Chondrocyte (in vitro differentiated cells): Measurements from ENCODE around the gene SPINK4. TPM values are rescaled to one million over a fixed set of nuclear protein-coding genes. Genes with fewer than 3 reads are reported as not detected.

Experiments used
- DNase-seq: peaks from one replicate; pipeline ENCODE4 v3.0.0; 2021; ENCODE audit warnings: mixed read lengths, low spot score
- H3K27ac Mint-ChIP-seq: one replicate; pipeline ENCODE4 v1.8.0; 2021; ENCODE audit warnings: mild to moderate bottlenecking, moderate library complexity, mixed read lengths; ENCODE audit not compliant: unreplicated experiment
- H3K27me3 Mint-ChIP-seq: 2 replicates; pipeline ENCODE4 v1.8.0; 2021; ENCODE audit warnings: low read depth, mixed read lengths
- H3K36me3 Mint-ChIP-seq: 2 replicates; pipeline ENCODE4 v1.8.0; 2021; ENCODE audit warnings: low read depth, mixed read lengths
- H3K4me1 Mint-ChIP-seq: 2 replicates; pipeline ENCODE4 v1.8.0; 2021; ENCODE audit warnings: low read depth, mild to moderate bottlenecking, mixed read lengths
- H3K4me3 Mint-ChIP-seq: one replicate; pipeline ENCODE4 v1.8.0; 2021; ENCODE audit warnings: mild to moderate bottlenecking, moderate library complexity, mixed read lengths; ENCODE audit not compliant: unreplicated experiment
- H3K9me3 Mint-ChIP-seq: 2 replicates; pipeline ENCODE4 v1.8.0; 2021; ENCODE audit warnings: low read depth, mixed read lengths
- total RNA-seq: library from RNA; stranded (reverse); gene quantifications from 3 replicates; pipeline ENCODE4 v1.2.1, GENCODE V29; 2021
- TF ChIP-seq, protein P1 (sequence below): fragments of 200-600 bp; sonication (generic); IDR thresholded peaks from 2 replicates; pipeline ENCODE4 v1.5.0; 2021; ENCODE audit warnings: antibody characterized with exemption, mild to moderate bottlenecking, moderate library complexity

SPINK4 gene
- total RNA-seq, 1 donor from 2014 or later, result not detected

DNA sequence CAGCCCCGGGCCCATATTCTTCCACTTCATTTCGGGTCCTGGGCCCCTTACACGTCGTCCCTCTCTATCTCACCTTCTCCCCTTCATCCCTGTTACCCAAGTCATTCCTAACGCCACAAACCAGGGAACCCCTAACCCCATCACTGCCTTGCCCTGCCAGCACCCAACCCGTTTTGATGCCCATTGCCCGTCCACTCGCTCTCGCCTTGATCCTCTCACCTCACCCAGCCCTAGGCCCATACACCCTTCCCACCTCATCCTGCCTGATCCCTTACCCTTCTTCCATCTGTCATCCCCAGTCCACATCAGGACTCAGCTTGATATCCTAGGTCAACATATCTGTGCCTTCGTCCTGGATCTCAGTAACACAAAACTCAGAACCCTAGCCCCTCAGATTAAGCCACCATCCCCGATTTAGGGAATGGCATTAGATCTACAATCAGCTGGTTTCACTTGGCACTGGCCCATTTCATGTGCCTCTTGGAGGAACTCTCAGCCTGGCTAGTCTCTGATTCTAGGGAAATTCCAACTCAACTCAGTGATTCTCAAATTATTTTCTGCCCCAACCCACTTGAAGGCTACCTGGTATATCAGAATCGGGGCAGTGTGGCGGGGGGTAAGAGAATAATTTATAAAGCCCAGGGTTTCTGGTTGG is 25.4 kb downstream of the SPINK4 start:
- H3K4me1 Mint-ChIP-seq, result peaks cover 33% of the 10 kb centered on the region
- H3K27ac Mint-ChIP-seq, result peak overlapping the region; percentile 95
- DNase-seq, result no peak
- TF ChIP-seq, protein P1, sequence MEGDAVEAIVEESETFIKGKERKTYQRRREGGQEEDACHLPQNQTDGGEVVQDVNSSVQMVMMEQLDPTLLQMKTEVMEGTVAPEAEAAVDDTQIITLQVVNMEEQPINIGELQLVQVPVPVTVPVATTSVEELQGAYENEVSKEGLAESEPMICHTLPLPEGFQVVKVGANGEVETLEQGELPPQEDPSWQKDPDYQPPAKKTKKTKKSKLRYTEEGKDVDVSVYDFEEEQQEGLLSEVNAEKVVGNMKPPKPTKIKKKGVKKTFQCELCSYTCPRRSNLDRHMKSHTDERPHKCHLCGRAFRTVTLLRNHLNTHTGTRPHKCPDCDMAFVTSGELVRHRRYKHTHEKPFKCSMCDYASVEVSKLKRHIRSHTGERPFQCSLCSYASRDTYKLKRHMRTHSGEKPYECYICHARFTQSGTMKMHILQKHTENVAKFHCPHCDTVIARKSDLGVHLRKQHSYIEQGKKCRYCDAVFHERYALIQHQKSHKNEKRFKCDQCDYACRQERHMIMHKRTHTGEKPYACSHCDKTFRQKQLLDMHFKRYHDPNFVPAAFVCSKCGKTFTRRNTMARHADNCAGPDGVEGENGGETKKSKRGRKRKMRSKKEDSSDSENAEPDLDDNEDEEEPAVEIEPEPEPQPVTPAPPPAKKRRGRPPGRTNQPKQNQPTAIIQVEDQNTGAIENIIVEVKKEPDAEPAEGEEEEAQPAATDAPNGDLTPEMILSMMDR, result no peak
- H3K9me3 Mint-ChIP-seq, result no peaks in the 10 kb centered on the region
- H3K36me3 Mint-ChIP-seq, result peaks cover 17% of the 10 kb centered on the region
- H3K27me3 Mint-ChIP-seq, result no peaks in the 10 kb centered on the region
- peak overlapping the region; percentile 96 for H3K4me3 Mint-ChIP-seq

DNA sequence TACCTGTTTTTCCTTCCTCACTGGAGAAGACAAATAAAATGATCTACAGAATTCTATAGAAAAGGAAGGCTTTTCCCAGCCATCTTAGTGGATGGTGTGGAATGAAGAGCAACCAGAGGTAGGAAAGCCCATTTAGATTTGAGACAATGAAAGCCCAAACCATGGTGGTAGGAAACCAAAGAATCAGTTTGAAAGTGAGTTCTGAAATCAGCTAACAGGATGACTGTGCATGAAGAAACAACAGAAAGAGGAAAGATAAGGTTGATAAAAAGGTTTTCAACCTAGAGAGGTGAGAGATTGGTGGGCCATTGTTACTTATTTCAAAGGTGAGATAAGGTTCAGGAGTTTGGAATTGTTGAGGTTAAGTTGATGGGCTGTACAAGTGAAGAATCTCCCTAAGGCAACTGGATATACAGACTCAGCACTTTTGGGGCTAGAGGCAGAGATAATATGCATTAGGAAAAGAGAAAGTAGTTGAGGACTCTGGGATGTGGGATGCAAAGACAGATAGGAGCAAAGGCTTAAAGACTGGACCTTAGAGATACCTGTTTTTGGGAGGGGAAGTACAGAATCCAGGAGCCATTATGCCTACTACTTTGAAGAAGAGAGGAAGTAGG is 27.3 kb downstream of the SPINK4 start:
- Mint-ChIP-seq H3K4me1 (peaks cover 33% of the 10 kb centered on the region), H3K27ac (no peak overlapping the region), H3K36me3 (peaks cover 15% of the 10 kb centered on the region), H3K27me3 (no peaks in the 10 kb centered on the region), H3K9me3 (no peaks in the 10 kb centered on the region), H3K4me3 (no peak overlapping the region)
- TF ChIP-seq, protein P1, result no peak
- DNase-seq, result no peak

DNA sequence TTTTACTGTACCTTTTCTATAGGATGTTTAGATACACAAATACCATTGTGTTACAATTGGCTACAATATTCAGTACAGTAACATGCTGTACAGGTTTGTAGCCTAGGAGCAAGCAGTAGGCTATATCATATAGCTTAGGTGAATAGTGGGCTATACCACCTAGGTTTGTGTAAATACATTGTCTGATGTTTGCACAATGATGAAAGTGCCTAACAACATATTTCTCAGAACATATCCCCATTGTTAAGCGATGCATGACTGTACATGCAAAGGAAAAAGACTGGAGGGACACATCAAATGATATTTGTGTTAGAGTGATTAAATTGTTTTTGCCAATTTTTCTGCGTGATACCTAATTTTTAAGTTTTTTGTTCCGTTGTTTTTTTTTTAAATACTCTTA is 30.2 kb downstream of the SPINK4 start:
- peaks cover 20% of the 10 kb centered on the region for H3K4me1 Mint-ChIP-seq
- TF ChIP-seq, protein P1, result no peak
- H3K27ac Mint-ChIP-seq, result no peak overlapping the region
- H3K9me3 Mint-ChIP-seq, result no peaks in the 10 kb centered on the region
- peaks cover 20% of the 10 kb centered on the region for H3K36me3 Mint-ChIP-seq
- no peaks in the 10 kb centered on the region for H3K27me3 Mint-ChIP-seq
- DNase-seq, result no peak
- H3K4me3 Mint-ChIP-seq, result no peak overlapping the region

DNA sequence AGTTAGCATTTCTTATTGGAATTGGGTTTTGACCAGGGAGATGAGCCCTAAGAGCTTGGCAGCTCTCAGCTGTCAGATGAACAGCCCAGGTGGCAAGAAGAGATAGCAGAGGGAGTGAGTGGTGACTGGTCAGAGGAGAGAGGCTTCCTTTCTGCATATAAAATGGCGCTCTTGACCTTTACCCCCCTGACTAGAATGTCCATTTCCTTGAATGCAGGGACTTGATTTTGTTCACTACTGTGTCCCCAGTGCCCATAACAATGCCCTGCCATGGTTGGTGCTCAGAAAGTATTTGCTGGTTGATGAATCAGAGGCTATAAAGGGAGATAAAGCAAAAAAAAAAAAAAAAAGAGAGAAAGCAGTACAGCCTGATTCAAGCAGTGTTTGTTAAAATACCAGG is 32.1 kb downstream of the SPINK4 start:
- Mint-ChIP-seq H3K4me1 (peaks cover 5% of the 10 kb centered on the region), H3K27ac (no peak overlapping the region), H3K27me3 (no peaks in the 10 kb centered on the region), H3K36me3 (peaks cover 21% of the 10 kb centered on the region), H3K4me3 (no peak overlapping the region), H3K9me3 (no peaks in the 10 kb centered on the region)
- TF ChIP-seq, protein P1, result no peak
- DNase-seq, result no peak

DNA sequence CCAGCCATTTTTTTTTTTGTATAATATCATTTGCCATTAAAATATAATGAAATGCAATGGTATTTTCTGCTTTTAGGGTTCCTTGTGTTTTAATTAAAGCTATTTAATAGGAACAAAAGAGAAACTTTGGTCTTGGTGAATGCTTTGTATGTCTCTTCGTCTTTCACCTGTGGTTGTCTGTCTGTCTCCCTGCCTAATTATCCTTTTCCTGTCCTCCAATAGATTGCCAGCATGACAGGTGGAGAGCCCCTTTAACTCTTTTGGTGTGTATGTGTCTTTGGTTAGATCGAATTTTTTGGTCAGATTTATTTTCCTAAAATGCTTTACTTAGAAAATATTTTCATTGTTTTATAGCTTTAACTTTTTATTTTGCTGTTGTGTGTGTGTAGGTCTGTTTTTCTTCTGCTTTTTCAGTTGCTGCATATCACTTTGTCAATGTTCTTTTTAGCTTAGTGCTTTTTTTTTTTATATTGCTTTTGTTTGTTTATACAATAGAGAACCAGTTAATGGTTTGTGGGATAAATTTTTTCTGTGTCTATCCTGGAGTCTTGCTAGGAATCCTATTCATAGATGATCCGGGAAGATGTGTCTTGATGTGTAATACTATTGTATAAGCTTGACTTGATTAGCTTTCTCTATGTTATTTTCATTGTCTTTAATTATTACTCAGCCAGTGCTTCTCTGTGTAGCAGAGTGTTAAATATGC is 33.5 kb downstream of the SPINK4 start:
- Mint-ChIP-seq H3K27ac (no peak overlapping the region), H3K9me3 (no peaks in the 10 kb centered on the region), H3K36me3 (peaks cover 32% of the 10 kb centered on the region)

More for the DNA sequence above, 33.5 kb downstream of the SPINK4 start:
- no peak for DNase-seq
- Mint-ChIP-seq H3K4me3 (no peak overlapping the region), H3K4me1 (no peaks in the 10 kb centered on the region), H3K27me3 (no peaks in the 10 kb centered on the region)
- TF ChIP-seq, protein P1, result no peak
